ENCODE results near the gene ARF1.

Gene ARF1

GRCh38 chr1:228139931-228140723 is 57.6 kb downstream of the ARF1 start, which contains the start of gene GUK1:
Gene GUK1 (plus strand): TSS chr1:228140279. CDS start chr1:228140303, 24 bp downstream.
- no peak for TF ChIP-seq GATA1 (IDR thresholded peaks at IDR 0.05; ENCODE audit: low read depth, low read length)
- peak; percentile 97 for TF ChIP-seq POLR2A (IDR thresholded peaks at IDR 0.05; ENCODE audit: low read length)
- peak; percentile 100 for DNase-seq

- TF ChIP-seq GATA1 (IDR thresholded peaks at IDR 0.05; ENCODE audit: low read depth, low read length) (no peak), POLR2A (IDR thresholded peaks at IDR 0.05; ENCODE audit: low read length) (no peak)
- no peak for DNase-seq
Observed at GRCh38 chr1:228140724-228141225, 58.3 kb downstream of the ARF1 start.

- no peak for TF ChIP-seq GATA1 (IDR thresholded peaks at IDR 0.05; ENCODE audit: low read depth, low read length)
- no peak for TF ChIP-seq POLR2A (IDR thresholded peaks at IDR 0.05; ENCODE audit: low read length)
- peak in 1 of 2 experiments; percentile 64 for DNase-seq
Observed at GRCh38 chr1:228141226-228142044, 58.9 kb downstream of the ARF1 start.

- no peak for DNase-seq
- TF ChIP-seq GATA1 (IDR thresholded peaks at IDR 0.05; ENCODE audit: low read depth, low read length) (no peak), POLR2A (IDR thresholded peaks at IDR 0.05; ENCODE audit: low read length) (no peak)
Observed at GRCh38 chr1:228142155-228142691, 59.7 kb downstream of the ARF1 start.

- DNase-seq: no peak
- TF ChIP-seq GATA1 (IDR thresholded peaks at IDR 0.05; ENCODE audit: low read depth, low read length) (no peak), POLR2A (IDR thresholded peaks at IDR 0.05; ENCODE audit: low read length) (no peak)
Observed at GRCh38 chr1:228142701-228143136, 60.2 kb downstream of the ARF1 start.

DNA sequence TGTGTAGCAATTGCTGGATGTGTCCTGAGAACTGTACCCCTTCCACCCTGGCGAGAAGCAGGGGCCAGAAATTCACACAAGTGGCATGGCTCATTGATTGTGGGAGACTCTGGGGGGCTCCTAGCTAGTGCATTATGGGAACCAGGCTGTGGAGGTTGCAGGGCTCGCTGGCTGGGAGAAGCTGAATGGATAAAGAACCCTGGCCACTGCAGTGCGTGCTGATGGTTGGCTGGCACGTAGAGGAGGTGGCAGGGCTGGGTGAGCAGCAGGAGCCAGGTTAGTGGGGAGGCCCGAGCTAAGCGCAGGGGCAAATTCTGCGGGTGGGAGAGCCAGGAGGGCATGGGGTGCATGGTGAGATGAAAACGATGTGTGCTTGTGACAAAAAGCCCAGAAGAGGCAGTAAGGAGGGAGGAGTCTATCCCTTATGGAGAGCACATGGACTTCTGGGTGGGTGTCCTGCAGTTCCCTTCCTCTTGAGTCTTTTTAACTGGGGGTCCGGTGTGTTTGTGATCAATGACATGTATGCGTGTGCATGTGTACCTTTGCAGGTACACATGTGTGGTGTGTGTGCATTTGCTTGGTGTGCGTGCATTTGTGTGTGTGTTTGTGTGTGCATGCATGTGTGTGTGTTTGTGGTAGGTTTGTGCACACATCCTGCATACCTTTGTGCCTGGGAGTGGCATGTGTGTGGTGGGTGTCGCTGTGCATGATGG is 61.1 kb downstream of the ARF1 start:
- DNase-seq: no peak
- no peak for TF ChIP-seq GATA1 (IDR thresholded peaks at IDR 0.05; ENCODE audit: low read depth, low read length)
- no peak for TF ChIP-seq POLR2A (IDR thresholded peaks at IDR 0.05; ENCODE audit: low read length)

GRCh38 chr1:228144193-228144992 is 61.9 kb downstream of the ARF1 start:
- TF ChIP-seq GATA1 (IDR thresholded peaks at IDR 0.05; ENCODE audit: low read depth, low read length) (no peak), POLR2A (IDR thresholded peaks at IDR 0.05; ENCODE audit: low read length) (no peak)
- DNase-seq: no peak

- TF ChIP-seq GATA1 (IDR thresholded peaks at IDR 0.05; ENCODE audit: low read depth, low read length) (no peak), POLR2A (IDR thresholded peaks at IDR 0.05; ENCODE audit: low read length) (no peak)
- DNase-seq: no peak
Observed at GRCh38 chr1:228144993-228145343, 62.5 kb downstream of the ARF1 start.

GRCh38 chr1:228145463-228146416 is 63.2 kb downstream of the ARF1 start:
- TF ChIP-seq GATA1 (IDR thresholded peaks at IDR 0.05; ENCODE audit: low read depth, low read length): peak; percentile 46
- TF ChIP-seq POLR2A (IDR thresholded peaks at IDR 0.05; ENCODE audit: low read length): peak; percentile 28
- peak; percentile 87 to 91 for DNase-seq

DNA sequence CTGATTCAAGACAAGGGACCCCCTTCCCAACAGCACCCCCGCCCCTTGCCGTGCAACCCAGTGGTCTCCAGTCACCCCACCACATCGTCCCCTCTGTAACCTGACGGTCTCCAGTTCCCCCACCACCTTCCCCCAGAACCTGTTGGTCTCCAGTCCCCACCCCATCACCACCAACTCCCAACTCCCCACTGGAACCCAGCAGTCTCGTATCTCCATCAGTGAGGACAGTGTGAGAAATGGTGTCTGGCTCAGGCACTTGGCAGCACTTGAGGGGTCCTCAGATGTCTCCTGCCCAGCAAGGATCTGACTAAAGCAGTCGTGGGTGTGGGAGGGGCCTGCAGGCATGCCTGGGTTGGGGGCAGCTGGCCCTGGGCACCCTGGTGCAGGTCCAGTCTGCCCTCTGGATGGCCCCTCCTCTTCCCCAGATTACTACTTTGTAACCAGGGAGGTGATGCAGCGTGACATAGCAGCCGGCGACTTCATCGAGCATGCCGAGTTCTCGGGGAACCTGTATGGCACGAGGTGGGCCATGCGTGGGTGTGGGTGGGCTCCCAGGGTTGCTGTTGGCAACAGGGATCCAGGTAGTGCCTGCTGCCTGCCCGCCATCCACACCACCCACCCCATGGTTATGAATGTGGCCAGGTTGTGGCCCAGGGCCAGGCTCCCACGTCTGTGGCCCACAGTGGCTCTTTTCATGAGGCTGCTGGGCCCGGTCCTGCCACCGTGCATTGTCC is 64.1 kb downstream of the ARF1 start:
- no peak for TF ChIP-seq GATA1 (IDR thresholded peaks at IDR 0.05; ENCODE audit: low read depth, low read length)
- no peak for TF ChIP-seq POLR2A (IDR thresholded peaks at IDR 0.05; ENCODE audit: low read length)
- no peak for DNase-seq

DNA sequence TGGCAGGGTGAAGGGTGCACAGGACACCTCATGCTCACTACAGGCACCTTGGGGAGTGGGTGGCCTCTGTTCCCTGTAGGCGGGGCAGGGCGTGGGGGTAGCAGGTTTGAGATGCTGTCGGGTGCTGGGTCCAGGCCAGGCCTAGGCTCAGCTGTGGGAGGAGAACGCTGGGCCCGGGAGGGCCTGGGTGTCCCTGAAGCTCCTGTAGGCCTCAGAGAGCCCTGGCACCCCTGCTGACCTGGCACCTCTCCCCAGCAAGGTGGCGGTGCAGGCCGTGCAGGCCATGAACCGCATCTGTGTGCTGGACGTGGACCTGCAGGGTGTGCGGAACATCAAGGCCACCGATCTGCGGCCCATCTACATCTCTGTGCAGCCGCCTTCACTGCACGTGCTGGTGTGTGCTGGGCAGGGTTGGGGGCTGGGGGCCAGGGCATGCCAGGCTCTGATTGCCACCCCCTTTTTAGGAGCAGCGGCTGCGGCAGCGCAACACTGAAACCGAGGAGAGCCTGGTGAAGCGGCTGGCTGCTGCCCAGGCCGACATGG is 64.7 kb downstream of the ARF1 start:
- TF ChIP-seq GATA1 (IDR thresholded peaks at IDR 0.05; ENCODE audit: low read depth, low read length): no peak
- no peak for TF ChIP-seq POLR2A (IDR thresholded peaks at IDR 0.05; ENCODE audit: low read length)
- no peak for DNase-seq

All from erythroblast (primary cell).